ENCODE data around the gene KIN. TPM values are rescaled to one million over a fixed set of nuclear protein-coding genes. Genes with fewer than 3 reads are reported as not detected.

KIN gene
- total and polyA plus RNA-seq, 12 donors: 5.4 to 13.3 (median 7.2) TPM

Other genes starting within 250 kb of the KIN start
- gene ITIH5, start 121.0 kb downstream of the KIN start, total RNA-seq: 10 to 100 TPM in 7 of 10 donors, 1 to 10 TPM in 3; 5.8 to 21.3 (median 13.6) TPM
- gene ITIH5, start 121.0 kb downstream of the KIN start, polyA plus RNA-seq: 1 to 10 TPM; 2.8 to 4.2 TPM
- not detected for gene ITIH2, start 84.7 kb downstream of the KIN start, total RNA-seq
- not detected for gene ITIH2, start 84.7 kb downstream of the KIN start, polyA plus RNA-seq
- 100 to 1,000 TPM; 565 to 909 (median 770) TPM for gene ATP5F1C, start 184 bp upstream of the KIN start, total RNA-seq
- gene ATP5F1C, start 184 bp upstream of the KIN start, polyA plus RNA-seq: 1,000 to 10,000 TPM in 1 of 2 donors, 100 to 1,000 TPM in 1; 561 to 1,131 TPM
- 10 to 100 TPM in 8 of 10 donors, 1 to 10 TPM in 2; 9.9 to 14.9 (median 11.2) TPM for gene TAF3, start 30.5 kb upstream of the KIN start, total RNA-seq
- 1 to 10 TPM; 3.6 to 6.4 TPM for gene TAF3, start 30.5 kb upstream of the KIN start, polyA plus RNA-seq

Measured in heart right ventricle (tissue), 12 donors.